ENCODE data around the gene CACNA1D.

- TF ChIP-seq, protein P1, sequence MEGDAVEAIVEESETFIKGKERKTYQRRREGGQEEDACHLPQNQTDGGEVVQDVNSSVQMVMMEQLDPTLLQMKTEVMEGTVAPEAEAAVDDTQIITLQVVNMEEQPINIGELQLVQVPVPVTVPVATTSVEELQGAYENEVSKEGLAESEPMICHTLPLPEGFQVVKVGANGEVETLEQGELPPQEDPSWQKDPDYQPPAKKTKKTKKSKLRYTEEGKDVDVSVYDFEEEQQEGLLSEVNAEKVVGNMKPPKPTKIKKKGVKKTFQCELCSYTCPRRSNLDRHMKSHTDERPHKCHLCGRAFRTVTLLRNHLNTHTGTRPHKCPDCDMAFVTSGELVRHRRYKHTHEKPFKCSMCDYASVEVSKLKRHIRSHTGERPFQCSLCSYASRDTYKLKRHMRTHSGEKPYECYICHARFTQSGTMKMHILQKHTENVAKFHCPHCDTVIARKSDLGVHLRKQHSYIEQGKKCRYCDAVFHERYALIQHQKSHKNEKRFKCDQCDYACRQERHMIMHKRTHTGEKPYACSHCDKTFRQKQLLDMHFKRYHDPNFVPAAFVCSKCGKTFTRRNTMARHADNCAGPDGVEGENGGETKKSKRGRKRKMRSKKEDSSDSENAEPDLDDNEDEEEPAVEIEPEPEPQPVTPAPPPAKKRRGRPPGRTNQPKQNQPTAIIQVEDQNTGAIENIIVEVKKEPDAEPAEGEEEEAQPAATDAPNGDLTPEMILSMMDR (IDR thresholded peaks at IDR 0.05), result no peak
- TF ChIP-seq POLR2A (IDR thresholded peaks at IDR 0.05) (no peak), EP300 (IDR thresholded peaks at IDR 0.05) (no peak)
These were observed 282.2 kb downstream of the CACNA1D start for GRCh38 chr3:53776494-53777101.
